ENCODE measurements around the gene ZDHHC24. TPM values are rescaled to one million over a fixed set of nuclear protein-coding genes. Genes with fewer than 3 reads are reported as not detected.

The ZDHHC24 gene
- total RNA-seq, 1 experiment from 2014 or later: 10.5 TPM

GRCh38 chr11:66478729-66479393, 67.0 kb downstream of the ZDHHC24 start:
- DNase-seq (ENCODE audit: low read depth, low spot score) (peak; percentile 27), ATAC-seq (no peak)
- Histone ChIP-seq H3K36me3 (ENCODE audit: control insufficient read depth in 1 of 2, insufficient read depth in 2 of 2, low read length in 2 of 2) (0 out of 4 replicates have a peak, but pooled peaks cover 0 to 3% of the 10 kb centered on the region in 2 experiments), H3K9me2 (ENCODE audit: insufficient read depth) (no peaks in the 10 kb centered on the region), H3K4me1 (ENCODE audit: control insufficient read depth in 1 of 2, insufficient read depth in 2 of 2, low read length in 2 of 2) (peaks cover 8 to 17% of the 10 kb centered on the region in 2 experiments; a peak in 1 of 4 replicates), H3K4me2 (ENCODE audit: low read length) (peak overlapping the region; percentile 89), H2AFZ (ENCODE audit: low read depth, low read length, poor library complexity, severe bottlenecking) (no peak overlapping the region), H3K79me2 (ENCODE audit: insufficient read depth, low read length) (peaks cover 6% of the 10 kb centered on the region; the same call in 1 of the 2 replicates), H3K27me3 (ENCODE audit: insufficient read depth, low read length) (no peaks in the 10 kb centered on the region), H4K20me1 (ENCODE audit: insufficient read depth) (no peaks in the 10 kb centered on the region), H3K9me3 (ENCODE audit: control insufficient read depth in 1 of 2, insufficient read depth in 1 of 2, low read depth in 1 of 2, low read length in 2 of 2) (no peaks in the 10 kb centered on the region), H3K27ac (ENCODE audit: low read depth, low read length) (peak overlapping the region; percentile 79), H3K9ac (ENCODE audit: low read length) (peak overlapping the region; percentile 95), H3K4me3 (replicated peaks in 1 of 2; ENCODE audit: low read depth in 1 of 2, low read length in 2 of 2) (peak overlapping the region; percentile 86 to 88)
- ChIA-PET CTCF (interaction anchor here (0.5 to 1.1 kb wide), 5 partner anchors 10 to 199 kb away, joined by 3 to 7 read pairs (median 4); partner anchors contain the start of genes MRPL11, PELI3 and RBM4B), RAD21 (ENCODE audit: low non-redundant PET in 1 of 2, low total read pairs in 2 of 2, uncharacterized antibody in 2 of 2, unreplicated experiment in 2 of 2) (no interaction called here), POLR2A (interaction anchor here (1.8 to 2.9 kb wide), 2 partner anchors 9 to 12 kb away, joined by 13 to 17 read pairs; partner anchors contain the start of gene PELI3)
- no TSS peak for BruUV-seq (replicated peaks)
- TF ChIP-seq JUND (IDR thresholded peaks at IDR 0.05): no peak
- peak in 2 of 3 experiments; percentile 94 to 99; a peak in 4 of 6 replicates for TF ChIP-seq CTCF (IDR thresholded peaks at IDR 0.05 in 2 of 3, conservative IDR thresholded peaks at IDR 0.05 in 1 of 3; ENCODE audit: borderline replicate concordance in 1 of 3, insufficient read depth in 1 of 3, low read depth in 2 of 3, low read length in 2 of 3)
- intact Hi-C loops (cut with micrococcal nuclease): loop anchor here (1.0 kb wide), 2 partner anchors 13 to 71 kb away; partner anchors contain the start of gene PELI3

Measured in HCT116 (cell line).